Gastrocnemius medialis (tissue), 4 donors: ENCODE results near the gene APBA1.

ENCODE experiments used
- CTCF ChIP-seq, 5 experiments: fragments of 450-650 bp in 3 of 5; fragments of 200-600 bp in 2 of 5; sonication (generic) in 2 of 5; IDR thresholded peaks in 4 of 5; conservative IDR thresholded peaks in 1 of 5; 1 replicate in 4 of 5; 2 replicates in 1 of 5; pipeline ENCODE4 v1.5.1; 2016 to 2019; ENCODE audit warnings: antibody characterized with exemption in 5 of 5, mild to moderate bottlenecking in 3 of 5, moderate library complexity in 3 of 5
- POLR2A ChIP-seq, 2 donors: fragments of 450-650 bp; IDR thresholded peaks; one replicate each; pipeline ENCODE4 v1.6.1; 2017; ENCODE audit warnings: antibody characterized with exemption in 2 of 2, mild to moderate bottlenecking in 2 of 2, moderate library complexity in 2 of 2

GRCh38 chr9:69535286-69535832 lies 136.8 kb downstream of the APBA1 start:
- TF ChIP-seq CTCF (IDR thresholded peaks at IDR 0.05 in 4 of 5, conservative IDR thresholded peaks at IDR 0.05 in 1 of 5) = no peak
- no peak for TF ChIP-seq POLR2A (IDR thresholded peaks at IDR 0.05)
